Spleen (tissue), 7 donors: ENCODE data around the gene NME9.

Experiments
- CTCF ChIP-seq, 11 experiments: fragments of 200-600 bp in 7 of 11; fragments of 450-650 bp in 4 of 11; sonication (generic) in 4 of 11; IDR thresholded peaks in 8 of 11; conservative IDR thresholded peaks in 3 of 11; 1 replicate in 7 of 11; 2 replicates in 4 of 11; pipeline versions ENCODE4 v1.4.0 to v1.8.0; 2016 to 2021; ENCODE audit warnings: antibody characterized with exemption in 11 of 11, inconsistent platforms in 4 of 11, mild to moderate bottlenecking in 1 of 11
- POLR2A ChIP-seq, 3 donors: fragments of 450-650 bp; IDR thresholded peaks; one replicate each; pipeline ENCODE4 v1.5.1; 2017; ENCODE audit warnings: antibody characterized with exemption in 3 of 3, mild to moderate bottlenecking in 1 of 3
- POLR2AphosphoS5 ChIP-seq, 3 donors: sonication (generic); formaldehyde crosslinking; IDR thresholded peaks; one replicate each; pipeline ENCODE4 v1.5.1; 2017; ENCODE audit warnings: antibody characterized with exemption in 3 of 3
- donor health status: DM: no; HTN: no; CAD: no; lungs with moderate emphysema.
- donor health status: DM: no; HTN: no; CAD: no.
- donor health status: DM: no; HTN: no; CAD: no.

- TF ChIP-seq CTCF (IDR thresholded peaks at IDR 0.05 in 8 of 11, conservative IDR thresholded peaks at IDR 0.05 in 3 of 11), result no peak
- TF ChIP-seq POLR2A (IDR thresholded peaks at IDR 0.05), result no peak
- no peak for TF ChIP-seq POLR2AphosphoS5 (IDR thresholded peaks at IDR 0.05)
Observed at GRCh38 chr3:138355071-138355470, 25.4 kb upstream of the NME9 start.
